HG03103 (cell line): ENCODE data around the gene PLCB1.
A peak's percentile ranks its signal among the peaks of the same experiment; 100 is the strongest.

Source experiments
- ATAC-seq: cut with Tn5 transposase; IDR thresholded peaks from one replicate; pipeline ENCODE4 v1.9.1; 2021; ENCODE audit warnings: low read depth; ENCODE audit not compliant: unreplicated experiment

PLCB1 gene

DNA sequence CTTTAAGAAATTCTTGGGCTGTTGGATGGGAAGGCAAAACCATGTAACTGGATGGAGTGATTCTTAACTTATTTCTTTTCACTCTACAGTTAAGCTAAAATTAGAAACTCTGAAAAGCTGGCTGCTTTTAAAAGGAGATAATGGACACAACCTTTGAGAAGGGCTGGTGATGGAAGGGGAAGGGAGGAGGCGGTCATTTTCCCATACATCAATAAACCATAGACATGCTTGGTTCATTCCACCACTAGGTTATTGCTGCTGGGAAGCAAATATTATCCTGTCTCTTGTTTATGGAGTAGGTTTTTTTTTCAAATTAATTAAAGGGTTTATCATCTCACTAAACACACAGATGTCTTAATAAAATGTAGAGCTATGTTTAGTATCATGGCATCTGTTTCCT lies 76.2 kb downstream of the PLCB1 start:
- ATAC-seq, result no peak

DNA sequence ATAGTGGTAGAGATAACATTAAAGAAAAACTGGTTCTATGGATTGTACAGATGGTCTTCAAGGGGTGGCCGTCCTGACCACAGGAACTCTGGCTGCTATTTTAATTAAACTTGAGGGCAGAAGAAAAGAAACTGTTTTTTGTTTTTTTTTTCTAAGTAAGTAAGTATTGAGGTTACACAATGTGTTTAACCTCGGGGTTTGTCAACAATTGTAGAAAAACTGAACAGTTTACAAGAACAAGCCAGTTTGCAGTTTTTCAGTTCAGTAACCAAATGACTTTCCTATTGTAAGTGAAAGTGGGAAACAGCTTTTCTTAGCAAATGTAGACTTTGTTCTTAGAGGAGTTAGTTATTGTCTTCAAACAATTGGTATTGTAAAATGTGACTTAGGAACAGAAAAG lies 77.0 kb downstream of the PLCB1 start:
- ATAC-seq, result no peak

DNA sequence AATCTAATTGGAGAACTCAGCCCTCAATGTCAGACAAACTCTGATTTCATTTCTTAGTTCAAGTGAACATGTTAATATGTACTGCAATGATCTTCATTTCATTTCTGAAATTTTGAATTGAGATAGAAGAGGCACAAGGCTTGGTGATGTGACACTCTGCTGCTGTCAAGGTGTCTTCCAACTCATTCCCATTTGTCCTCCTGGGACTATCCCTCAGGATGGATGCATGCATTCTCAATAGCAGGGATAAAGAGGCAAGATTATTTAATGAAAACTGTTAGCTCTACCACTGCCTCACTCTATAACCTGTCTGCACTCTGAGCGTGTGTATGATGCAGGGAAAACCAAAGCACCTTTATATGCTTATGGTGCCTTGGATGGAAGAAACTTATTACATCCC lies 78.7 kb downstream of the PLCB1 start:
- no peak for ATAC-seq

- peak; percentile 34 for ATAC-seq
Observed at GRCh38 chr20:8212286-8212685, 80.2 kb downstream of the PLCB1 start.

GRCh38 chr20:8213270-8213669 lies 81.2 kb downstream of the PLCB1 start:
- no peak for ATAC-seq

GRCh38 chr20:8213831-8214587 lies 81.9 kb downstream of the PLCB1 start:
- ATAC-seq, result peak; percentile 71

GRCh38 chr20:8215361-8215781 lies 83.3 kb downstream of the PLCB1 start:
- ATAC-seq, result no peak

DNA sequence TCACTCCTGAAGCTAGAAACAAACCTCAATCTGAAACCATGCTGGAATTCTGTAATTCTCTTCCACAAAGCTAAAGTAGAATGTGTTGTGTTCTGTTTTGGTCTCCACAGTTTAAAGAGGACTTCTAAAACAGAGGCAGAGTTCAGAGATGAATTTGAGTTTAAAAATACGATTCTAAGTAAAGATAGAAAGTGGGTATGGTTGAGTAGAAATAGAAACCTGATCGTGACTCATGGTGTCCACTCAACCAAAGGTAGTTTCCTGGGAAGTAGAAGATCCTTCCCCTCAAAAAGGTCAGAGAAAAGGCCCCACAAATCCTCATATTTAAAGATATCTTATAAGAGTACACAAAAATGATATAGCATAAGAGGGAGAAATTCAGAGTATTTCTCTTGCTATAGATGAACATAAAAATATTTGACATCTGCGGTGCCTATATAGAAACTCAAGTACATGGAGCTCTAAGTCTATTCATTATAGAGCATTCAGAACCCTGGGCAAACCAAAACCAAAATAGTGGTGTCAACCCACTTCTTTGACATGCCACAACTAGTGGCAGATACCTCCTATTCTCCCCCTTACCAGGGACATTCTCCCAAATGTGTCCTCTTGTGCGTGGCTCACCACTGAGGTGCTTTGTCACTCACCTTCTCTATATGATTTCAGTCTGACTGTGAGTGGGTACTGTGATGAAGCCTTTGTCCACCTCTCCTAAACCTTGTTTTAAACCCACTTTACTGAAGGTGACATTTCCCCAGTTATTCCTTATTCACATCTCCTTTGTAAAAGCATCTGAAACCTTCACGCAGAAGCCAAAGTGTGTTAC lies 84.5 kb downstream of the PLCB1 start:
- ATAC-seq, result no peak

- ATAC-seq, result no peak
Observed at GRCh38 chr20:8218861-8219260, 86.8 kb downstream of the PLCB1 start.

GRCh38 chr20:8219403-8219802 lies 87.3 kb downstream of the PLCB1 start:
- no peak for ATAC-seq

- ATAC-seq, result no peak
Observed at GRCh38 chr20:8220716-8221115, 88.7 kb downstream of the PLCB1 start.

GRCh38 chr20:8221887-8222419 lies 89.9 kb downstream of the PLCB1 start:
- peak; percentile 52 for ATAC-seq

DNA sequence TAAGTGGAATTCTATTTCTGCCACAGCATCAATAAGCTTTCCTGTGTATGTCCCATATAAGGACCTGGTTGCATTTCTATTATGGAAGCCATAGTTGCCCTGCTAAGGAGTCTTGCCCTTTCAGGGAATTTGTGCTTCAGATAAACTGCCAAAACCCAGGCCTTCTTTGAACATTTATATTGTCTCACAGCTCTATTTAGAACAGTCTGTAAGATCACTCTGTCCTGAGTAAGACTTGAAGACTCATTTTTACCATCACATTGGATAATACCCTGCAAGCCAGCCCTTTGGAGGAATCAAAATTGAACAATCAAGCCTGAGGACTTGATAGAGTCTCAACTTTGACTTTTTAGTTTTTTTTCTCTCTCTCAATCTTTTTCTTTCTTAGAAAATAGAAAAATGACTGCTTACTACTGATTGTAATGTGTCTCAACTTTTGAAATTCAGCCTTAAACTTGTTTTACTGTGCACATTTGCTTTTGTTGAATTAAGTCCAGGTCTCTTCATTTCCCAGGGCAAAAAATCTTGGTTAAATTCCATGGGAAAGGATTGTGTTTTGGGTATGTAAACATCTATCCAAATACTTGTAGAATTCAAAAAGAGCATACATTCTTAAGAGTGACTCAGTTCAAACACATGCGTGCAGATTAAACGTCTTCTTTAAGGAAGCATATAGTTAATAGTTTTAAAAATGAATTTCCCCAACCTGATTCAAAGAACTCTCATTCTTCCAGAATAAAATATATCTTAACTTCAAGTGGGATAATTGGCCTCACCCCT lies 91.2 kb downstream of the PLCB1 start:
- ATAC-seq, result no peak

GRCh38 chr20:8225658-8226057 lies 93.6 kb downstream of the PLCB1 start:
- no peak for ATAC-seq

GRCh38 chr20:8226106-8226505 lies 94.0 kb downstream of the PLCB1 start:
- no peak for ATAC-seq

GRCh38 chr20:8227293-8227692 lies 95.2 kb downstream of the PLCB1 start:
- no peak for ATAC-seq

- no peak for ATAC-seq
Observed at GRCh38 chr20:8228315-8228714, 96.2 kb downstream of the PLCB1 start.

DNA sequence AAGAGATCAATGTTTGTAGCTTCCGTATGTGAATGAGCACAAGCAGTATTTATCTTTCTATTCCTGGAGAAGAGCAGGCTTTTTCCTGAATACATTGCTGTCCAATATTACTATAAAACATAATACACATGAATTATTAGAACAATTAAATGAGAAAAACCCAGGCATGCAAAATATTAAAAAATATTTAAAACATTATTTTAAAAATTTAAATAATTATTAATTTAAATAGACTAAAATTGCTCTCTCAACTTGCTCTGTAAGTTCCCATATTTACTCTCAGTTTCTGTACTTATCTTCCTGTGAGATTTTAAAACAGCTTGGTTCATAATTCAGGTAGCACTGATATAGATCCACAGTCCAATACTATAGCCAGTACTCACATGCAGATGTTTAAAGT lies 97.0 kb downstream of the PLCB1 start:
- ATAC-seq, result no peak

- no peak for ATAC-seq
Observed at GRCh38 chr20:8231038-8231437, 99.0 kb downstream of the PLCB1 start.

DNA sequence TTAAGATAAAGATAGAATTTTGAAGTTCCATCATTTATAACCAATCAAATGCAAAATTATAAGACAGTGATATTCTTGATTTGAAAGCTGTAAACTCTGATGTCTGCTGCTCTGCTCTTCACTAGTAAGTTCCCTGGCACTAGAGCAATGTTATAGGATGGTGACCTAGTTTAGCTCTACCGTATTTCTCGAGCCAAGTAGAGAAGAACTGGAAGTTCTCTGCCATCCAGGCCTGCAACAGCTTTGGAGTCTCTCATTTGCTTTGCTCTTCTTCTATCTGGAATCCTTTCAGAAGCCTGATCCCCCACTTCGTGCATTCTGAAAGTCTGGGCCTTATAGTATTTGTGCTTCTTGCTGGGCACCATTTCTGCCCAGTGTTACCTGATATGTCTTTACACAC lies 100.3 kb downstream of the PLCB1 start:
- ATAC-seq, result no peak

GRCh38 chr20:8234580-8234979 lies 102.5 kb downstream of the PLCB1 start:
- ATAC-seq, result no peak
